A172 (cell line): Measurements from ENCODE around the gene TGM1. TPM values are rescaled to one million over a fixed set of nuclear protein-coding genes. Genes with fewer than 3 reads are reported as not detected.

Source experiments
- DNase-seq: peaks from one replicate; pipeline ENCODE4 v3.0.0-alpha.2; 2015; ENCODE audit warnings: low spot score
- total RNA-seq: library from RNA; depleted of rRNA; stranded (reverse); fragments of >200 nt; shearing (Covaris generic); gene quantifications from 2 replicates; pipeline ENCODE4 v1.2.3, GENCODE V29; 2014; rRNA removed

The TGM1 gene
- 0.64 and 3.3 TPM in 2 replicates for total RNA-seq

GRCh38 chr14:24262821-24263733 lies at the start of gene TGM1:
Gene TGM1 (minus strand): TSS chr14:24263177. CDS start chr14:24262352, 825 bp downstream.
- DNase-seq = no peak

DNA sequence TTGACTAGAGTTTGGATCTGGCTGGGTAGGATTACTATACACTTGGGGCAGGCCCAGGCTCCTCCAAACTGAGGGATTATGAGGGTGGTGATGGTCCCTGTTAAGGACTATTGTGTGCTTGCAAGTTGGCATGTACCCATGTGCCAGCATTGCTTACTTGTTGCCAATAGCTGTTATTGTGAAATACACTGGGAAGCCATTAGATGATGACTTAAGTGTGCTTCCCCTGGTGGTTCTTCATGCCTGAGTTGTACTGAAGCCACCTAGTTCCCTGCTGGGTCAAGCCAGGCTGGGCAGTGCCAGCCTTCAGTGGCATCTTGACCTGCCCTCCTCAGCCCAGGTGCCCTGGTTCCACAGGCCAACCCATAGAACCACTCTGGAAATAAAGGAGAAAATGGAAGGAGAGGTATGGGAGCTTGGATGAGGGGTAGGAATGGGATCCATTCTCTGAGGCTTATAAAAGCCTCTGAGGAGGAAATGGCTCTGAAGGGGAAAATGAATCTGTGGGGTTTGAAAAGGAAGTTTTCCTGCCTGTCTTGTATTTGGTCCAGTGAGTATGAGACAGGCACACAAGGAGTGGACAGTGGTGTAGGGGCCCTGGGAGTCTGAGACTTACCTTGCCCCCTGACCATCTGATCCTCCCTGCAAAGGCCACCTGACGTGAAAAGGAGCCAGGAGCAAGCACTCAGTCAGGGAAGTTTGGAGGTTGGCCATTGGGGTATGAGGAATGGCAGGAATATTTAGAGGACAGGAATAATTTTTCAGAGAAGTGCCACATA lies 49.0 kb upstream of the TGM1 start:
- no peak for DNase-seq

GRCh38 chr14:24310646-24311604 lies 47.9 kb upstream of the TGM1 start, which contains the start of gene LTB4R:
Gene LTB4R (plus strand): TSS chr14:24311502. CDS start chr14:24315652, 4,150 bp downstream.
- DNase-seq = no peak

DNA sequence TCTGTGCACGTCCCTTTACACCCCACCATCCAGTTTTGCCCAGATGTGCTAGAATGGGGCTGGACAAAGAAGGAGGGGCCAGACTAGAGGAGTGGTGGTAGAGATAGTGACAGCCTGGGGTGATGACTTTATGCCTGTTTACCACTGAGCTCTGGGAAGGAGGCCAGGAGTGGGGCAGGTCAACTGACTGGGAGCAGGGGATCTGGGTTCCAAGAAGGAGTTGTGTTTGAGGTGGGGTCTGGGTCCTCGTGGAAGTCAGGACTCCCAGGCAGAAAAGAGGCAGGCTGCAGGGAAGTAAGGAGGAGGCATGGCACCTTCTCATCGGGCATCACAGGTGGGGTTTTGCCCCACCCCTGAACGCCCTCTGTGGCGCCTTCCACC lies 47.3 kb upstream of the TGM1 start:
- DNase-seq = no peak

GRCh38 chr14:24309538-24310264 lies 46.7 kb upstream of the TGM1 start, which contains the start of gene LTB4R2:
Gene LTB4R2 (plus strand): TSS chr14:24310140. CDS start chr14:24310665, 525 bp downstream.
- no peak for DNase-seq

DNA sequence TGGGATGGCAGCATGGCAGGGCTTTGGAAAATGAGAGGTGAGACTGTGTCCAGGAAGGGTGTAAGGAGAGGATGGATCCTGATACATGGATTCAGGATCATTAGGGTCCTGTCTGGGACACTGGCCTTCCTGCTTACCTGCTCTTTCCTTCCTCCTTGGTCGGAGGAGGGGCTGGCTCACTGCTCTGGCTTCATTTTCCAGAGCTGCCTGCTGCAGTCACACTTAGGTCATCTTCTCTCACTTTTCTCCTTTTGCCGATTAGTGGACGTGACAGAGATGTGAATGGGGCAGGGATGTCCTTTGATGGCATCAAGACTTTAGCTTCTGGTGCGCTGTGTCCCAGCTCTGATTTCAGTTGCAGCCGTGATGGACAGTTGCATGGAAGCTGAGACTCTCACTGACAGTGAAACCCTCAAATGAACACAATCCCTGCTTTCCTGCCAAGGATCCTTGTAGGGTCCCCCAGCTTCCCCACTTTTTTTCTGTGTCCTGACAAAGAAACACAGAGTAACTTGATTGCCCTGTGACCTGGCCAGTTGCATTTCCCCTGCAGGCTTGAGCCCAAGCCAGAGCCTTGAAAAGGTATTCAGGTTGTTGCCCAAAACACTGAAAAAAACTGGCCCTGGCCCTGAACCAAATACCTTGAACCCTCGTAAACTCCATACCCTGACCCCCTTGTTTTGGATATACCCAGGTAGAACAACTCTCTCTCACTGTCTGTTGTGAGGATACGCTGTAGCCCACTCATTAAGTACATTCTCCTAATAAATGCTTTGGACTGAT lies 45.6 kb upstream of the TGM1 start:
- DNase-seq = no peak

DNA sequence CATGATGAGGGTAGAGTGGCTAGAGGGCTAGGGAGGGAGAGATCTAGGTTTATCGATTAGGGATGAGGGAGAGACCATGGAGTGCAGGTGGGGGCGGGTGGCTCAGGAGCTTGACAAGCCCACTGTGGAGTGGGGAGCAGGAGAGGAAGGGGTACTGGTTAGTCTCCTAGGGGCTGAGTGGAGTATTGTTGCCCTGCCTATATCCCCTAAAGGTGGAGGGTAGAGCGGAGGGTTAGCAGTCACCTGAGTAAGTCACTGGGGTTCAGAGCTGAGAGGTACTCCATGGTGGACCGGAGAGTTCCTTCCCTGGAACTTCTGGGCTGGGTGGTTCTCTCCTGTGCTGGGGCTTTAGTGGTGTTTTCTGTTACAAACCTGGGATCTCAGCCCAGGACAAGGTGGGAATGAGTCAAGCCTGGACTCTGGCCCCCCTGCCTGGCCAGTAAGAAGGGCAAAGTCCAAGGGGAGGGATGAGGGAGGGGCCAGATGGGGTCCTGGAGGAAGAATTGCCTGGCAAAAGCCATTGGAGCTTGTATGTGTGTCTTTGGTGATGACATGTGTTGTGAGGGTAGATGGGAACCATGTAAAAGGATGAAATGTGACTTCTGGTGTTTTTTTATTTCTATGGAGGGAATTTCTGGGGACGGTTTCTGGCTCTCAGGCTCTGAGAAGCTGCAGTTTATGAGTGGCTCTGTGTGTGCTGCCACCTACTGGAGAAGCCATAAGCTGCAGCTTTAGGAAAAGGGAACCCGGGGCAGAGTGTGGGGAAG lies 44.8 kb upstream of the TGM1 start, which contains the start of gene CIDEB:
Gene CIDEB, minus strand, starts transcription at position 403 of the 767 bp plus-strand sequence. Its CDS starts 119 bp downstream, at position 284.
- peak; percentile 40 for DNase-seq

GRCh38 chr14:24307156-24307574 lies 44.2 kb upstream of the TGM1 start:
- DNase-seq = no peak

GRCh38 chr14:24304019-24304387 lies 41.0 kb upstream of the TGM1 start:
- DNase-seq = no peak

GRCh38 chr14:24300326-24300980 lies 37.5 kb upstream of the TGM1 start:
- DNase-seq = no peak

GRCh38 chr14:24299255-24300191 lies 36.5 kb upstream of the TGM1 start, which contains the start of the genes DHRS1 and NOP9:
Gene DHRS1 (minus strand): TSS chr14:24299780. CDS start chr14:24299106, 674 bp downstream.
Gene NOP9 (plus strand): TSS chr14:24299850. CDS start chr14:24299955, 105 bp downstream.
- DNase-seq = peak; percentile 60

DNA sequence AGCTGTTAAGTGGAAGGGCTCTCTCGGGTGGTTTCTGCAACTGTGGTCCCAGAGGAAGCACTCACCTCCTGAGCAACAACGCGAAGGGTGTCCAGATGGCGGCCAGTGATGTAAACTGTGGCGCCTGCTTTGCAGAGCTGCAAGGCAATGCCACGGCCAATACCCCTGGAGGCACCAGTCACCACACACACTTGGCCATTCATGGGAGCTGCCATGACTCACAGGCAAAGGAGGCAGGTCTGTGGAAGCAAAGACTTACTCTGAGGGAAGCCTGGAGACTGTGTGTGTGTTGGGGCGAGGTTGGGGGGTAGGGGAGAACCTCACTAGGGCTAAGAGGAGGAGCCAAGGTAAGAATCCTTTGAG lies 35.9 kb upstream of the TGM1 start:
- peak; percentile 34 for DNase-seq

GRCh38 chr14:24297190-24297964 lies 34.4 kb upstream of the TGM1 start:
- no peak for DNase-seq

DNA sequence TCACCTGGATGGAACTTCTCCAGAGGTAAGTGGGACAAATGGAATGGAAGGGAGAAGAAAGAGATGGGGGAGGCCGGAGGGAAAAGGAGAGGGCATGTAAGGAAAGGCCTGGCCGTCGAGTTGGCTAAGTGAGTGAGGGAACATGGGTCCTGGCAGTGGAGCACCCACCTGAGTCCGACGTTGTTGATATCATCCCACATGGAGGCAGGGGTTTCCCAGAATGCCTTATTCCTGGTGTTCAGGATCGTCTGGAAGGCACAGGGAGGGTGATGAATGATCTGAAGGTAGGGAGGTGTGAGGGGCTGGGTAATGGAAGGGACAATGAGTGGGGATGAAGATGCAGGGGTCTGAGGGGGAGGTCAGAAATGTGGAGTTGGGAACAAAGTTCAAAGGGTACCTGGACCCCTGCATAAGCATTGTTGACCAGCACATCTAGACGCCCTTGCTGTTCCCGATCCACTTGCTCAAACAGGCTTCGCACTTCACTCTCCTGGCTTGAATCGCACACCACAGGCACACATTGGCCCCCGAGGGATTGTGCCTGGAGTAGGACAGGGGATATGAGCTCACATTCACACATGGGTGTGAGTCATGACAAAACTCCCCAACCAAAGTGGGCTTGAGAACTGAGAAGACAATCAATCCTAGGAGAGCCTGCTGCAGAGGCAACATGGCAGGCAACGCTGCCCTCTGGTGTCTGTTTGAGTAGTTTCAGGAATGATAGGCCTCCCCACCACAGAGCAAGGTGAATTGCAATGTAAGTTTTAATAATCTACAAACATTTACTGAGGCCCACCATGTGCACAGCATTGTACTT lies 33.6 kb upstream of the TGM1 start:
- DNase-seq = peak; percentile 71

- DNase-seq = no peak
These were observed 30.5 kb upstream of the TGM1 start for GRCh38 chr14:24293525-24293924.
